ENCODE data around the gene PEPD.

Gene PEPD

DNA sequence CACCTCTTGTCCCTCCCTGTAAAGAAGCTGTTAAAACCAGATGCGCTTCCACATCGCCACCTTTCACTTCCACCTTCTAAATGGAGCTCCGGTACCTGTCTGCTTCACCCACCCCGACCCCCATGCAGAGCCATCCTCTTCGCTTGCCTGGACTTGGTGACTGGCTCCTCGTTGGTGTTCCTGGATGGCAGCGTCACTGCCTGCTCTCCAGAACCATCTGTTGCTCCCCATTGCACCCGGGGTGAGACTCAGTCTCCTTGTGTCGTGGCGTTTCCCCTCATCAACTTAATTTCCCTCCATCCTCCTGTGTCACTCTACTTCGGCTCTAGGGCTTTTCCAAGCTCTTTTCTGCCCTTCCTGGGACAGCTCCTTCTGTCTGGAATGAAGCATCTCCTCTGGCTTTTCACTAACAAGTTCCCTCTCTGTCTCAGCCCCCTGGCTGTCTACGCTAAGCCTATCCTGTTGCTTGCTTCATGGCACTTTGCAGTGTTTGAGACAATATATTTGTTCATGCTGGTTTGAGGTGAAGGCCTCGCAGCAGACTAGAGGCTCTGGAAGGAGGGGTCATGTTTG lies 137.8 kb downstream of the PEPD start:
- no peak for DNase-seq (ENCODE audit: low read depth)

GRCh38 chr19:33382982-33383381 lies 138.6 kb downstream of the PEPD start:
- no peak for DNase-seq (ENCODE audit: low read depth)

DNA sequence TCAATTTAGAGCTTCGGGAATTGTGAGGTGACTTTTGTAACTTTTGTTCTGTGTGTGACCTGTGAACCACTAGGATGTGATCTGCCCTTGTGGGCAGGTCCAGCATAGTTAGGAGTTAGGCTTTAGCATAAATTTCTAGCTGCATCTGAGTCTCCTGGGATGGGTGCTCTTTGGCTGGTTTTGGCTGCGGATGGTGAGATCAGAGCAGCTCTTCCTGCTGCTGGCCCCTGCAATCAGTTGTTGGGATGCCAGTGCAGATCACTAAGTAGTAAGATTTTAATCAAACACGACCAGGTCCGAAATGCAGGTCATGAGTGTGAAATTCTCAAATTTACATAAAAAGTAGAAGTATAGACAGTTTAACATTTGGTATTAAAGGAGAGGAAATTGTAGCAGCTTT lies 139.6 kb downstream of the PEPD start:
- DNase-seq (ENCODE audit: low read depth) = no peak

DNA sequence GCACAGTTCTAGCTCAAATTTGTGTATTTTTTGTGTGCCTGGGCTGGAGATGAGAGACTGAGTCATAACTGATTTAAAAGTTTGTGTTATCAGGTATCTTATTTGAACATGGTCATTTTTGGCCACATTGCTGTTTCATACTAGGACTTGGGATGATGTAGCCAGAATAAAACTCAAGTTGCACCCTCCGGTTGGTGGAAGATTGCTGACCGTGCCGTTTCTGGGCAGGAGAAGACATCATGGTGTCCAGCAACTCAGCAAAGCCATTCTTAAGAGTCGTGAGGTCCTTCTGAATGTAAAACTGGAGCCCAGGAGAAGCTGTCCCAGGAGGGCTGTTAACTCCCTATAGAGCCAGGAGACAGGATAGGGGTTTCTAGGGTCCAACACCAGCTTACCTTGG lies 140.5 kb downstream of the PEPD start:
- no peak for DNase-seq (ENCODE audit: low read depth)

GRCh38 chr19:33379151-33379829 lies 142.3 kb downstream of the PEPD start:
- no peak for DNase-seq (ENCODE audit: low read depth)

GRCh38 chr19:33377586-33378475 lies 143.8 kb downstream of the PEPD start:
- no peak for DNase-seq (ENCODE audit: low read depth)

GRCh38 chr19:33376941-33377557 lies 144.5 kb downstream of the PEPD start:
- DNase-seq (ENCODE audit: low read depth) = no peak

GRCh38 chr19:33376423-33376822 lies 145.2 kb downstream of the PEPD start:
- DNase-seq (ENCODE audit: low read depth) = no peak

DNA sequence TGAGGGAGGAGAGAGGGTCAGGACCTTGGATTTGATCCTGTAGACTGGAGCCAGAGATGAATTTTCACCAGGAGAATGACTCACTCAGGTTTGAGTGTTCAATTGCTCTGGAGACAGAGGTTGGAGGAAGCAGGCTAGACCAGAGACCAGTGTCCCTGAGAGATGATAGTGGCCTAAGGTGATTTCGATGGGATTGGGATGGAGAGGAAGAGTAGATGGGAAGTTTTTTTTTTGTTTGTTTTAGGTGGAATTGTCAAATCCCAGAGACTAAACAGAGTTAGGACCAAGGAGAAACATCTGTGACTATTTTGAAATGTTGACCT lies 145.8 kb downstream of the PEPD start:
- DNase-seq (ENCODE audit: low read depth) = no peak

GRCh38 chr19:33375156-33375836 lies 146.3 kb downstream of the PEPD start:
- no peak for DNase-seq (ENCODE audit: low read depth)

DNA sequence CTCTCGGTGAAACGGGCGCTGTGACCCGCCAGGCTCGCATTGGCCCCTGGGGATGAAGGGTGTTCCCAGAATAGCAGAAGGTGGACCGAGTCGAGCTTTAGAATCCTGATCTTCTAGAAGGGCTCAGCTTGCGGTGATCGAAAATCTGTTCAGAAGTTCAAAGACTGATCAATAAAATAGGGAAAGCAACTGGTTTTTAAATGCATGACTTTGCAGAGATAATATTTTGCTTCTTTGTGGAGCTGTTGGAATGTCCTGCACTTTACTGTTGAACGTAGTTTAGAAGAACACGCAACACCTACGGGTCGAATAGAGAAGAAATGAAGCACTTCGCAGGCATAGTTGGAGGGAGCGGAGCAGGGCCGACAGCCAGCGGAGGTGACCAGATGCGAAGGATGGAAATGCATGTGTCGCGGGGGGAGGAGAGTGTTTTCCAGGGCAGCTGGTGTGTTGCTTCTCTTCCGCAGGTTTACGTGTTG lies 147.3 kb downstream of the PEPD start:
- no peak for DNase-seq (ENCODE audit: low read depth)

- DNase-seq (ENCODE audit: low read depth) = peak; percentile 89
These were observed 147.9 kb downstream of the PEPD start, which contains the start of gene CEBPG for GRCh38 chr19:33373453-33374235. CEBPG (plus strand) TSS chr19:33373709; CDS start chr19:33379240, 5,531 bp downstream.

GRCh38 chr19:33370783-33371182 lies 150.8 kb downstream of the PEPD start:
- DNase-seq (ENCODE audit: low read depth) = no peak

- DNase-seq (ENCODE audit: low read depth) = no peak
These were observed 153.3 kb downstream of the PEPD start for GRCh38 chr19:33368074-33368864.

- DNase-seq (ENCODE audit: low read depth) = no peak
These were observed 154.7 kb downstream of the PEPD start for GRCh38 chr19:33366897-33367296.

- DNase-seq (ENCODE audit: low read depth) = no peak
These were observed 155.5 kb downstream of the PEPD start for GRCh38 chr19:33366127-33366526.

GRCh38 chr19:33365691-33366090 lies 155.9 kb downstream of the PEPD start:
- DNase-seq (ENCODE audit: low read depth) = no peak

DNA sequence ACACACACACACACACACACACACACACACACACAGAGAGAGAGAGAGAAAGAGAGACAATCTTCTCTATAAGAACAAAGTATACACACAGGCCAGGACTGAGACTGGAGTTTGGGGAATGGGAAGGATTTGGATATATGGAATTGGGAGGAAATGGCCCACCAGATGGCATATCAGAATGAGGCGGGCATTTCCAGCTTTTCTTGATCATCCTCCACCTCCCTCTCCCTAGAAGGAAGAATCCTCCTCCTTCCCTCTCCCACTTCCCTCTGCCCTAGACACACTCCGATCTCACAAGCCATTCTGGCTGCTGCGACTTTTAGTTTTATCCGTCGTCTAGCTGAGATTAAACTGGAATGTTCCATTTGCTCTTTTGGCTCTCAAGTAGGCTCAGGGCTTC lies 158.1 kb downstream of the PEPD start:
- no peak for DNase-seq (ENCODE audit: low read depth)

DNA sequence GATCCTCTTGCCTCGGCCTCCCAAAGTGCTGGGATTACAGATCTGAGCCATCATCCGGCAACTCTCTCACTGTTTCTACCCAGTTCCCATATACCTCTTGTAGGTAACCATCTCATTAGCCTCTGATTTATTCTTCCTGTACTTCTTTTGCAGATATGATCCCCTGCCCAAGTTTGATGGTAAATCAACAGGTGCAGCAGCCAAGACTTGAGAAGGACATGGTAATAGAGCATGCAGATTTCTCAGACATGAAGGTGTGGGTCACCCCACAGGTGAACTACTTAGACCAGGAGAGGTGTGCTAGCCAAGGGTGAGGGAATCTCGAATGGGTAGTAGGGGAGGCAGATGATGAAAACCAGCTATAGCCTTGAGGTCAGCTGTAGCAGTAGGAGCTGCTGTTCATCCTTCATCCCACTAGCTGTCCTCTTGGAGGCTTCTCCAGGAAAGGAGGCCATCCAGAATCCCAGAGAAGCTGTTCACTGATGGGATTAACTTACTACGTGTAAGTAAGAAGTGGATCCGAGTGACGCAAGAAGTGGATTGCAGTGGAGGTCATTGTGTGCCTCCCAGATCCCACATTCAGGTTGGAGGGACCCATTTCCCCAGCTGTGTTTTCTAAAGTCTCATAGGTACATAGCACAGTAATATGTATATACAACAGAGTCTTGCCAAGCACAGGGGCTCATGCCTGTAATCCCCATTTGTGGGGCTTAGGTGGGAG lies 158.9 kb downstream of the PEPD start:
- no peak for DNase-seq (ENCODE audit: low read depth)

GRCh38 chr19:33359581-33359980 lies 162.0 kb downstream of the PEPD start:
- DNase-seq (ENCODE audit: low read depth) = no peak

Data from stimulated activated CD8-positive, alpha-beta memory T cell treated with anti-CD3 and anti-CD28 coated beads, Interleukin-15, amount 100 ng/mL, for 1 hour (primary cell).